ENCODE measurements around the gene ELOB.

The ELOB gene

DNA sequence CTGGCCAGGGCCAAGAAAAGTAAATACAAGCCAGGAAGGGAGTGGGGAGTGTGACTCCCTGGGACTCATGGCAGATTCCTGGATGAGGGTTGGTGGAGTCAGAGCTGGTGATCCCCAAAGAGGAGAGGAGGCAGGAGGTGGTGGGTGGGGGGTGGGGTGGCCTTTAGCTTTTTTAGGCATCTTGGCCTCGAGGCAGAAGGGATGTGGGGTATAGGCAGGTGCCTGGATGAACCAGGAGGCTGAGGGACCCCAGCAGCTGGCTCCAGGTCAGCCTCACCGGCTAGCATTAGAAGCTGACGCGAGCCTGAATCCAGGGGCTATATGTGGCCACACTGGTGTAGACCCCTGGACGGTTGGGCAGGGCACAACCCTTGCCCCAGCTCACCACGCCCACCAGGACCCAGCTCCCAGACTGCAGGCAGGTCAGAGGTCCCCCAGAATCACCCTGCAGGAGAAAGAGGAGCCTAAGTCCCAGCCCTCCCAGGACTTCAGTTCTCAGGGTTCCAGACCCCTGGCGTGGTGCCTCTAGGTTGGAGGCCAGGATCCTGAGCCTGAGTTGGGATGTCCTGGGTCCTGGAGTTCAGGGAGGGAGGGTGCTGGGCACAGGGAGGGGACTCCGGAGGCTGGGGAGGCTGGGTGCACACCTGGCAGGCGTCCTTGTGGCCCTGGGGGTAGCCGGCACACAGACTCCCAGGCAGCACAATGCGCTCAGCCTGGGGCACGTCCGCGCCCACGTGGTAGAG, 7.4 kb upstream of the ELOB start:
- DNase-seq (ENCODE audit: low read depth in 2 of 3, low spot score in 1 of 3): no peak

DNA sequence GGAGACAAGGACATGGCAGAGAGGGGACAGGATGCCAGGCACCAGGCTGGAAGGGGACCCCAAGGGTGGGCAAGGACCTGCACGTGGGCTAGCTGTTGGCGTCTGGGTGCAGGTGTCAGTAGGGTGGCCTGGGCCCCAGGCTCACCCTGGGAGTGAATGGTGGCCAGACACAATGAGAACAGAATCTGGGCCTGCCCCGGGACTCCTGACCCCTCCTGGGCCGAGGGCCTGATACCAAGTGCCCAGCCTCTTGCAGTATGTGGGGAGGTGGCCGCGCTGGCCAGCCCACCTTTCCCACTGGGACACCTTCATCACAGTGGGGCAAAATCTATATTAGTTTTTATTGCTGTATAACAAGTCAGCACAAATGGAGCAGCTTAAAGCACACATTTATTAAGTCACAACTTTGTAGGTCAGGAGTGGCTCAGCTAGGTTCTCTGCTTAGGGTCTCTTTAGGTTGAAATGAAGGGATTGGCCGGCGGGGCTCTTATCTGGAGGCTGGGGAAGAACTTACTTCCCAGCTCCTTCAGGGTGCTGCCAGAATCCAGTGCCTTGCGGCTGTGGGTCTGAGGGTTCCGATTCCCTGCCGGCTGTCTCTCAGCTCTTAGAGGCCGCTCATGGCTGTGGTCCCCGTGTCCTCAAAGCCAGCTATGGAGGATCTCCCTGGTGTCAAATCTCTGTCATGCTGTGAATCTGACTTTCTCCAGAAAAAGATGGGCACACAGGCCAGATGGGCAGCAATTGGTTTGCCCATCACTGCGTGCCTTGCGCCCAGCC, 6.7 kb upstream of the ELOB start:
- no peak for DNase-seq (ENCODE audit: low read depth in 2 of 3, low spot score in 1 of 3)

GRCh38 chr16:2782583-2783351, 5.7 kb upstream of the ELOB start:
- no peak for DNase-seq (ENCODE audit: low read depth in 2 of 3, low spot score in 1 of 3)

DNA sequence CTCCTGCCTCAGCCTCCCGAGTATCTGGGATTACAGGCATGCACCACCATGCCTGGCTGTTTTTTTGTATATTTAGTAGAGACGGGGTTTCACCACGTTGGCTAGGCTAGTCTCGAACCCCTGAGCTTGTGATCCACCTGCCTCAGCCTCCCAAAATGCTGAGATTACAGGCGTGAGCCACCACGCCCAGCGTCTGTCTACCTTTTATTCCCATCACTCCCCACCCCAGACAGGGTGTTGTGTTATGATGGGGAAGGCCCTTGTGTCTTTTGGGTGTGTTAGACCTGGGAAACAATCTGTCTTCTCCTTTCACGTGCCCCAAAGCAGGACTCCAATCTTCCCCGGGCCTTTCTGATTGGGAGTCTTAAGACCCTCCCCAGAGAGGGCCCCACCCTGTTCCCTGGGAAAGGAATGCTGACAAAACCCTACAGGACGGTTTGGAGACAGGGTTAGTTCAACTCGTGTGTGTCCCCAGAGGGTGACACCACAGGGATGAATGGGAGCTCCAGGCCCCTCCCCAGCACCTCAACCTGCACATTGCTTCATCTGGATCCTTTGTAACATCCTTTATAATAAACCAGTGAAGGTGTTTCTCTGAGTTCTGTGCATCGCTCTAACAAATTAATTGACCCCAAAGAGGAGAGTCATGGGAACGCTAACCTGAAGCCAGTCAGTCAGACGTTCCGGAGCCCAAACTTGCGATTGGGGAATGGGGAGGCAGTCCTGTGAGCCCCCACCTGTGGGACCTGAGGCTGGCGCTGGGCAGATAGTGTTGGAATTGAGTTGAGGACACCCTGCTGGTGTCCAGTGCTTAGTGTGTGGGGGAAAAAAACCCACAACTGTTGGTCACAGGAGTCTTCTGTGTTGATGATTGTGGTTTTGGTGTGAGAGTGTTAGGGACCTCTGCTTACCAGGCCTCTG, 3.2 kb upstream of the ELOB start:
- no peak for DNase-seq (ENCODE audit: low read depth in 2 of 3, low spot score in 1 of 3)

DNA sequence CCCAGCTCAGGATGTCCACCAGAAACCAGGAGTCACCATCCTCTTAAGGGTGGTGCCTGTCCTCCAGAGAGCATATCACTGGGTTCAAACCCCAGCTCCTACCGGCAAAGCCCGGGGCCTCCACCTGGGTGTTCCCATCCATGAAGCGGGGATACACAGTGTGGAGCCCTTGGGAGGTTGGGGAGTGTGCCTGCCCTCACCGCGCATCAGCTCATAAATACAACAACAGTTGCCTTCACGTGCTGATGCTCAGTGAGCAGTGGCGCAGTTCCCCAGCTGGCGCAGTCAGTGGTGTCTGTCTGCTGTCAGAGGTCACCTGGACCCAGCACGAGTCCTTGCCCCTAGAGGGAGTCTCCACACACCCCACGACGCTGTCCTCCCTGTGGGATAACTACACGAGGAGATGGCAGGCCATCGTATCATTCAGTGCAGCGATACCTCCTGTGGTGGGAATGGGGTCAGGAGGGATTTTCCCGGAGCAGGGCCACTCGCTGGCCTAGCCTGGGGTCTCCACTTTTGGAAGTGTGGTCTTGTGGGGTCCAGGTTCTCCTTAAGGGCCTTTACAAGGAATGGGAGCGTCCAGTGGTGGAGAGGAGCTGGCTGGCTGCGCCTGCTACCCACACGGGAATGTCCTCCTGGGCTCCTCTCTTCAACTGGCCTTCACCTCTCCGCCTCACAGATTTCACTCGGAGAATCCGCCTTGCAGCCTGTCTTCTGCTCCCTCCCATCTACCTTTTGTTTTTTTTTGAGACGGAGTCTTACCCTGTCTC, 2.3 kb upstream of the ELOB start:
- no peak for DNase-seq (ENCODE audit: low read depth in 2 of 3, low spot score in 1 of 3)

DNA sequence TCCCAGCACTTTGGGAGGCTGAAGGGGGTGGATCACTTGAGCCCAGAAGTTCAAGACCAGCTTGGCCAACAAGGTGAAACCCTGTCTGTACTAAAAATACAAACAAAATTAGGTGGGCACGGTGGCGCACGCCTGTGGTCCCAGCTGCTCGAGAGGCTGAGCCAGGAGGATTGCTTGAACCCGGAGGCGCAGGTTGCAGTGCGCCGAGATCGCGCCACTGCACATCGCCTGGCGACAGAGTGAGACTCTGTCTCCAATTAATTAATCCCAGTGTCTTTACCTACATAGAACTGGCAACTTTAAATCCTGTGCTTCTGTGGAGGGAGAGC, 1.5 kb upstream of the ELOB start:
- no peak for DNase-seq (ENCODE audit: low read depth in 2 of 3, low spot score in 1 of 3)

DNA sequence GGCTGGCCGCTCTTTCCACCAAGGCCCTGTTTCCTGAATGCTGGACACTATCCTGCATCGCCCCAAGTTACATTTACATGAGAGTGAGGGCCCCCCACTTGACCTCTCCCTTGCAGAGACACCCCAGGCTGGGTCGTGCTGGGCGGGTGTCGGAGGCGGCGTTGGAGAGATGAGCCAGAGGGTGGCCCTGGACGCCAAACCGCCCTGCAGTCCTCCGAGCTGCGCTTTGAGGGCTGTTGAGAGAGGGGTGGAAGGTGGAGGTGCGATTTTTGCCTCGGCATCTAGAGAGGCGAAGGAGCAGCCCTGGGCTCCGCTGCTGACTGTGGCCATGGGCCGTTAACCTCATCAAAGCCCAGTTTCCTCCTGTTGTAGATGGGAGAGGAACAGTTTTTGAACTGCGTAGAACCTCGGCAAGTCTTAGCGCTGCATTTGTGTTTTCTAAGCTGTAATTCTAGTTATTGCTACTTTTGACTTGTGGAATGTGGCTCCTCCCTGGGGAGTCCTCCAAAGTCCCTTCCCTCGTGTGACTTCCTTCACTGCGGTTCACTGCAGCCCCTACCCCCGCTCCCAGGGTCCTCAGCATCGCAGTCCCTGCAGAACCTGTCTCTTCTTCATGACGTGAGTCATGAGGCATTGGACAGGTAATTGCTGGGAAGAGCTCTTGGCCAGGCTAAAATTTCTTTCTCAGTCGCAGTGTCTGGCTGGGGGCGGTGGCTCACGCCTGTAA, 986 bp upstream of the ELOB start:
- no peak for DNase-seq (ENCODE audit: low read depth in 2 of 3, low spot score in 1 of 3)

- DNase-seq (ENCODE audit: low read depth in 2 of 3, low spot score in 1 of 3): no peak
These were observed 460 bp downstream of the ELOB start for GRCh38 chr16:2776500-2777139.

DNA sequence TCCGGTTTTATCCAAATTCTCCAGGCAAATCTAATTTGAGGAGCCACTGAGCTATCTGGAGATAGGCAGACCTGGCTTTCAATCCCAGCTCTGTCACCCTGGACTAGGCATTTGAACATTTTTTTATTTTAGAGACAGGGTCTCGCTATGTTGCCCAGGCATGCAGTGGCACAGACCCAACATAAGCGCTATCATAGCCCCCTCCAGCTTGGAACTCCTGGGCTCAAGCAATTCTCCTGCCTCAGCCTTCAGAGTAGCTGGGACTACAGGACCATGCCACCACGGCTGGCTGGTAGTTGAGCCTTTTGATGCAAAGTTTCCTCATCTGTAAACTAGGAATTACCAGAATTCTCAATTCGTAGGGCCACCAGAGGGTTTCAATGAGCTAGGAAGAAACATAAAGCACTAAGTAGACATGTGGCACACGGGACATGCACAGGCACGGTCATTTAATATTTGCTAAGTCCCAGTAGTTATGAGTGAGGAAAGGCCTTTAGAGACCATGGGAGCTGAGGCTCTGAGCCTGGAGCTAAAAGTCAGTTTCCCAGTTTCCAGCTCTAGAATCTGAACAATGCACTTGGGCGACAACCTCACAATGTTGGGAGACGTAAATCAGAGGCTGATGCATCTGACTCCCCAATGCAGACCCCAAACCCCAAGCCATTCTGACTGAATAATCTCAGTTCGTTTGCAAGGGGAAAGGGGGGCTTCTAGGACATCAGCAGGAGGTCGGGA, 1.1 kb downstream of the ELOB start:
- no peak for DNase-seq (ENCODE audit: low read depth in 2 of 3, low spot score in 1 of 3)

- DNase-seq (ENCODE audit: low read depth in 2 of 3, low spot score in 1 of 3): no peak
These were observed 1.9 kb downstream of the ELOB start for GRCh38 chr16:2775131-2775716.

DNA sequence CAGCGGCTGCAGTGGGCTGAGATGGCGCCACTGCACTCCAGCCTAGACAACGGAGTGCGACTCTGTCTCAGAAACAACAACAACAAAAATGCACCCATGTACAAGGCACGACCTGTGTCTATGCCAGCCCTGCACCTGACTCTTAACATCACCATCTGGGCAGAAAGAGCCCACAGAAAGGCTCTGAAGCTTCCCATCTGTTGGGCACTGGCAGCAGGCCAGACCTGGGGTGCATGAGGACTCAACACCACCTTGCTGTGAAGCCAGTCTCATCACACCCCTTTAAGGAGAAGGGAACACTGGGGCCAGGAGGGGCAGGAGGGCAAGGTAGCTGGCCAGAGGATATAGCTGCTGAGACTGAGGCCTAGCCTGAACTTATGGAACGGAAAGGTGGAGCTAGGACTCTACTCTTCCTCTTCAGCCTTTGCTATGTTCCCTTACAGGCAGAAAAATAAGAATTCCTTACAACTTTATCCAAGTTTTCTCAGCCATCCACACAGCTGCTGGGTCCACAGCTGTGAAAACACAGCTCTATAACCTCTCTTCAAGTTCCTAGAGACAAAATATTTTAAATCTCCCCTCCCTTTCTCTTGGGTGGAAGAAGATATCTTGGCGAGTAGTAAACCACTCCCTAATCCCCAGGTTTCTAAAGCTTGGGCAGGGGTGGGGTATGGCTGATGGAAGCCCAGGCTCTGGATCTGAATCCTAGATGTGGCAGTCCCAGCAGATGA, 2.8 kb downstream of the ELOB start:
- DNase-seq (ENCODE audit: low read depth in 2 of 3, low spot score in 1 of 3): no peak

- DNase-seq (ENCODE audit: low read depth in 2 of 3, low spot score in 1 of 3): no peak
These were observed 3.7 kb downstream of the ELOB start for GRCh38 chr16:2773188-2773968.

- DNase-seq (ENCODE audit: low read depth in 2 of 3, low spot score in 1 of 3): no peak
These were observed 5.3 kb downstream of the ELOB start for GRCh38 chr16:2771496-2772402.

- no peak for DNase-seq (ENCODE audit: low read depth in 2 of 3, low spot score in 1 of 3)
These were observed 6.8 kb downstream of the ELOB start for GRCh38 chr16:2770057-2770951.

DNA sequence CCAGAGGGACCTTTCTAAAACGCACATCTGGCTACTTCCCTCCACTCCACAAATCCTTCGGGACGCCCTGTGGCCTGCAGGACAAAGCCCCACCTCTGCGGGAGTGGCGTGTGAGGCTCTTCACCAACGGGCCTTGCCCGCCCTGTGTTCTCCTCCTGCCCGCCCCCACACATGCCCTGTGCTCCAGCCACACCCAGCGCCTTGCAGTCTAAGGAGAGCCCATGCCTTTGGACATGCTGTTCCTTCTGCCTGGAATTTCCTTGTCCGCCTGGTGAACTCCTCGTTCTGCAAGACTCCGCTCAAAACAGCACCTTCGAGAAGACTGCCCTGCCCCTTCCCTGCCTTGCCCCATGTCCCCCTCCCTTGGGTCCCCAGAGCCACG, 7.4 kb downstream of the ELOB start:
- DNase-seq (ENCODE audit: low read depth in 2 of 3, low spot score in 1 of 3): no peak

Measured in stimulated activated CD4-positive, alpha-beta T cell treated with anti-CD3 and anti-CD28 coated beads, Interleukin-12 subunit alpha, Interleukin-12 subunit beta, amount 100 ng/mL, for 48 hours (primary cell).